ENCODE data around the gene EXT2. TPM values are rescaled to one million over a fixed set of nuclear protein-coding genes. Genes with fewer than 3 reads are reported as not detected.

Gene EXT2
- polyA plus RNA-seq, 1 experiment: 171 TPM

GRCh38 chr11:44078794-44079193 is 16.7 kb upstream of the EXT2 start:
- Histone ChIP-seq H3K27me3 (ENCODE audit: control insufficient read depth, insufficient read depth, low read length) (no peaks in the 10 kb centered on the region), H3K4me3 (ENCODE audit: low read depth, low read length) (no peak overlapping the region), H3K36me3 (ENCODE audit: control insufficient read depth, insufficient read depth, low read length) (peaks cover 2% of the 10 kb centered on the region)
- TF ChIP-seq CTCF (IDR thresholded peaks at IDR 0.05; ENCODE audit: insufficient read depth, low read depth, low read length): no peak
- POLR2A ChIA-PET: no interaction called here
- DNase-seq (ENCODE audit: low read depth): no peak
- CTCF ChIA-PET: interaction anchor here (2.3 kb wide), 1 partner anchor 16 kb away, joined by 10 read pairs; the partner anchor contains the start of gene EXT2

- no peak for TF ChIP-seq CTCF (IDR thresholded peaks at IDR 0.05; ENCODE audit: insufficient read depth, low read depth, low read length)
- H3K4me3 ChIP-seq (ENCODE audit: low read depth, low read length): no peak overlapping the region
- peaks cover 2% of the 10 kb centered on the region for H3K36me3 ChIP-seq (ENCODE audit: control insufficient read depth, insufficient read depth, low read length)
- POLR2A ChIA-PET: no interaction called here
- CTCF ChIA-PET: interaction anchor here (0.5 kb wide), 1 partner anchor 14 kb away, joined by 3 read pairs; no protein-coding TSS in a partner anchor
- no peak for DNase-seq (ENCODE audit: low read depth)
- H3K27me3 ChIP-seq (ENCODE audit: control insufficient read depth, insufficient read depth, low read length): no peaks in the 10 kb centered on the region
These were observed 16.1 kb upstream of the EXT2 start for GRCh38 chr11:44079376-44079775.

- DNase-seq (ENCODE audit: low read depth): no peak
- ChIA-PET CTCF (interaction anchor here (1.1 kb wide), 1 partner anchor 14 kb away, joined by 3 read pairs; no protein-coding TSS in a partner anchor), POLR2A (no interaction called here)
- no peaks in the 10 kb centered on the region for H3K36me3 ChIP-seq (ENCODE audit: control insufficient read depth, insufficient read depth, low read length)
- H3K27me3 ChIP-seq (ENCODE audit: control insufficient read depth, insufficient read depth, low read length): no peaks in the 10 kb centered on the region
- no peak overlapping the region for H3K4me3 ChIP-seq (ENCODE audit: low read depth, low read length)
- no peak for TF ChIP-seq CTCF (IDR thresholded peaks at IDR 0.05; ENCODE audit: insufficient read depth, low read depth, low read length)
These were observed 14.5 kb upstream of the EXT2 start for GRCh38 chr11:44080951-44081350.

GRCh38 chr11:44082645-44083044 is 12.8 kb upstream of the EXT2 start:
- no peak overlapping the region for H3K4me3 ChIP-seq (ENCODE audit: low read depth, low read length)
- POLR2A ChIA-PET: no interaction called here
- H3K36me3 ChIP-seq (ENCODE audit: control insufficient read depth, insufficient read depth, low read length): no peaks in the 10 kb centered on the region
- CTCF ChIA-PET: interaction anchor here (1.4 kb wide), 1 partner anchor 11 kb away, joined by 7 read pairs; no protein-coding TSS in a partner anchor
- no peaks in the 10 kb centered on the region for H3K27me3 ChIP-seq (ENCODE audit: control insufficient read depth, insufficient read depth, low read length)
- DNase-seq (ENCODE audit: low read depth): no peak
- TF ChIP-seq CTCF (IDR thresholded peaks at IDR 0.05; ENCODE audit: insufficient read depth, low read depth, low read length): no peak

- CTCF ChIA-PET: interaction anchor here (1.4 kb wide), 1 partner anchor 10 kb away, joined by 7 read pairs; no protein-coding TSS in a partner anchor
- H3K27me3 ChIP-seq (ENCODE audit: control insufficient read depth, insufficient read depth, low read length): no peaks in the 10 kb centered on the region
- no peak for TF ChIP-seq CTCF (IDR thresholded peaks at IDR 0.05; ENCODE audit: insufficient read depth, low read depth, low read length)
- no peak for DNase-seq (ENCODE audit: low read depth)
- no peak overlapping the region for H3K4me3 ChIP-seq (ENCODE audit: low read depth, low read length)
- POLR2A ChIA-PET: no interaction called here
- H3K36me3 ChIP-seq (ENCODE audit: control insufficient read depth, insufficient read depth, low read length): no peaks in the 10 kb centered on the region
These were observed 12.0 kb upstream of the EXT2 start for GRCh38 chr11:44083433-44083832.

All from BJ (cell line).